PC-3 (cell line): ENCODE measurements around the gene LSM5. TPM values are rescaled to one million over a fixed set of nuclear protein-coding genes. Genes with fewer than 3 reads are reported as not detected.

ENCODE experiments used
- ATAC-seq: fragments of 200-7000 bp; cut with Tn5 transposase; 2 replicates; pipeline ENCODE4 v1.9.1; 2020; ENCODE audit warnings: mild to moderate bottlenecking, moderate library complexity
- Bru-seq: library from RNA; stranded (reverse); fragments of 400-500 nt; gene quantifications from one replicate; lab custom pipeline; 2021; lab: Mats Ljungman, UMichigan
- BruChase-seq, 2 experiments: library from RNA; stranded (reverse); fragments of 400-500 nt; gene quantifications; one replicate each; lab custom pipeline; 2021; lab: Mats Ljungman, UMichigan
- BruUV-seq: library from RNA; stranded (reverse); fragments of 400-500 nt; replicated peaks from 2 replicates; lab custom pipeline; 2021; lab: Mats Ljungman, UMichigan
- CTCF ChIA-PET: fragments of 300-600 bp; sonication (Branson Sonifier 250); formaldehyde crosslinking; loops from one replicate; lab custom pipeline; 2022; ENCODE audit warnings: antibody characterized with exemption; lab: Charles Lee
- POLR2A ChIA-PET: fragments of 300-600 bp; sonication (Branson Sonifier 250); formaldehyde crosslinking; loops from one replicate; lab custom pipeline; 2022; ENCODE audit warnings: antibody characterized with exemption; ENCODE audit not compliant: unreplicated experiment; lab: Charles Lee
- DNase-seq: peaks from one replicate; pipeline ENCODE4 v3.0.0-alpha.2; 2015
- H2AFZ ChIP-seq: fragments of 300-600 bp; sonication (generic); 2 replicates; pipeline ENCODE4 v1.6.0; 2016; ENCODE audit warnings: antibody characterized with exemption, low read length
- H3F3A ChIP-seq: fragments of 300-600 bp; sonication (generic); one replicate; pipeline ENCODE4 v1.6.0; 2017; ENCODE audit warnings: antibody characterized with exemption, low read length, control low read depth, mild to moderate bottlenecking; ENCODE audit not compliant: unreplicated experiment
- H3K27ac ChIP-seq: fragments of 300-600 bp; sonication (generic); 2 replicates; pipeline ENCODE4 v1.5.1; 2016; ENCODE audit warnings: mild to moderate bottlenecking, low read length
- H3K27me3 ChIP-seq: fragments of 300-600 bp; sonication (generic); 2 replicates; pipeline ENCODE4 v1.6.1; 2016; ENCODE audit warnings: low read length, mixed read lengths
- H3K36me3 ChIP-seq: fragments of 300-600 bp; sonication (generic); 2 replicates; pipeline ENCODE4 v1.6.1; 2016; ENCODE audit warnings: low read depth, mixed run types, low read length, mixed read lengths
- H3K4me1 ChIP-seq: fragments of 300-600 bp; sonication (generic); 2 replicates; pipeline ENCODE4 v1.5.1; 2016; ENCODE audit warnings: low read length; ENCODE audit not compliant: insufficient read depth
- H3K4me2 ChIP-seq: fragments of 300-600 bp; sonication (generic); 2 replicates; pipeline ENCODE4 v1.6.0; 2016; ENCODE audit warnings: low read length
- H3K4me3 ChIP-seq: fragments of 300-600 bp; sonication (generic); 2 replicates; pipeline ENCODE4 v1.5.1; 2016; ENCODE audit warnings: mild to moderate bottlenecking, low read length, mixed read lengths
- H3K79me2 ChIP-seq: fragments of 300-600 bp; sonication (generic); 2 replicates; pipeline ENCODE4 v1.6.1; 2017; ENCODE audit warnings: low read length, mixed read lengths
- H3K9ac ChIP-seq: fragments of 300-600 bp; sonication (generic); 2 replicates; pipeline ENCODE4 v1.6.0; 2016; ENCODE audit warnings: mild to moderate bottlenecking, low read length
- H3K9me2 ChIP-seq: fragments of 300-600 bp; sonication (generic); replicated peaks from 2 replicates; pipeline ENCODE4 v1.6.1; 2016; ENCODE audit warnings: mixed run types, low read length, mixed read lengths
- H3K9me3 ChIP-seq: fragments of 300-600 bp; sonication (generic); 2 replicates; pipeline ENCODE4 v1.6.1; 2016; ENCODE audit warnings: low read length, mixed read lengths
- H4K20me1 ChIP-seq: fragments of 300-600 bp; sonication (generic); 2 replicates; pipeline ENCODE4 v1.6.1; 2016; ENCODE audit warnings: low read length, mixed read lengths
- CTCF ChIP-seq: fragments of 300-600 bp; sonication (generic); conservative IDR thresholded peaks from 2 replicates; pipeline ENCODE4 v1.5.1; 2017; ENCODE audit warnings: antibody characterized with exemption, low read depth, mild to moderate bottlenecking, low read length
- EZH2 ChIP-seq: fragments of 300-600 bp; sonication (generic); IDR thresholded peaks from one replicate; pipeline ENCODE4 v1.6.1; 2017; ENCODE audit warnings: antibody characterized with exemption, mild to moderate bottlenecking, low read length; ENCODE audit not compliant: unreplicated experiment
- EZH2phosphoT487 ChIP-seq: fragments of 300-600 bp; sonication (generic); IDR thresholded peaks from 2 replicates; pipeline ENCODE4 v1.6.1; 2018; ENCODE audit warnings: mild to moderate bottlenecking, antibody characterized with exemption, low read length, borderline replicate concordance
- intact Hi-C: fragments of 100-400 bp; cut with micrococcal nuclease; formaldehyde crosslinking; loops from 2 replicates; pipeline ENCODE4 v1.9.0; 2023
- long read RNA-seq: library from polyadenylated mRNA; unstranded; transcript quantifications from one replicate; pipeline ENCODE4 v2.0.0, GENCODE V29; 2021; ENCODE audit not compliant: unreplicated experiment
- total RNA-seq: library from RNA; depleted of rRNA; stranded (reverse); fragments of >200 nt; gene quantifications from 2 replicates; pipeline ENCODE4 v1.2.3, GENCODE V29; 2014; rRNA removed

Gene LSM5
- total RNA-seq = 24.8 and 38.9 TPM in 2 replicates
- percentile 89 among the genes with signal in this experiment for Bru-seq, nascent RNA
- BruChase-seq, experiment 1, labeled RNA remaining after a 6-hour chase = percentile 93 among the genes with signal in this experiment
- BruChase-seq, experiment 2, labeled RNA remaining after a 2-hour chase = percentile 83 among the genes with signal in this experiment
- long read RNA-seq, transcript LSM5-208 (5 exons, 2,258 nt) = major isoform, 35 of 53 reads
- long read RNA-seq, partial matches to known transcripts = 3 of 53 reads
- long read RNA-seq, other reads (novel, unspliced or antisense) = 10 of 53 reads

- BruUV-seq = TSS peak; percentile 78
- CTCF ChIA-PET = no interaction called here
- intact Hi-C loops = loop anchor here (1.0 to 10.0 kb wide), 6 partner anchors 87 to 617 kb away; partner anchors contain the start of gene KBTBD2
Measured at GRCh38 chr7:32490127-32490796, at the start of gene LSM5. LSM5 (minus strand) TSS chr7:32490380; CDS start chr7:32490365, 15 bp downstream.

GRCh38 chr7:32539366-32539765, 49.2 kb upstream of the LSM5 start:
- H3K79me2 ChIP-seq = peaks cover 25% of the 10 kb centered on the region
- CTCF ChIA-PET = no interaction called here
- no peaks in the 10 kb centered on the region for H3K9me3 ChIP-seq
- TF ChIP-seq EZH2phosphoT487 (no peak), CTCF (no peak), EZH2 (no peak)
- no peaks in the 10 kb centered on the region for H3K9me2 ChIP-seq
- DNase-seq (no peak), ATAC-seq (no peak)
- H3K27ac ChIP-seq = no peak overlapping the region
- intact Hi-C loops = no loop called here
- no peak overlapping the region for H3K4me2 ChIP-seq
- peaks cover 12% of the 10 kb centered on the region for H3K4me1 ChIP-seq
- POLR2A ChIA-PET = no interaction called here
- no TSS peak for BruUV-seq
- H3K36me3 ChIP-seq = 0 out of 2 replicates have a peak, but pooled peaks cover 7% of the 10 kb centered on the region
- H3F3A ChIP-seq = no peaks in the 10 kb centered on the region
- H3K9ac ChIP-seq = no peak overlapping the region
- H4K20me1 ChIP-seq = no peaks in the 10 kb centered on the region
- no peak overlapping the region for H2AFZ ChIP-seq
- no peaks in the 10 kb centered on the region for H3K27me3 ChIP-seq
- H3K4me3 ChIP-seq = no peak overlapping the region

More at GRCh38 chr7:32490127-32490796, at the start of gene LSM5:
- peaks cover 14% of the 10 kb centered on the region; the same call in 1 of the 2 replicates for H3K4me1 ChIP-seq
- peak within 1 kb of the TSS; percentile 91 for H3K4me3 ChIP-seq
- peaks cover 12% of the 10 kb centered on the region; the same call in 1 of the 2 replicates for H3K36me3 ChIP-seq
- H3K9ac ChIP-seq = peak within 1 kb of the TSS; percentile 83
- peak within 1 kb of the TSS; percentile 91 for H3K4me2 ChIP-seq
- POLR2A ChIA-PET = no interaction called here
- no peaks in the 10 kb centered on the region for H3K9me2 ChIP-seq
- peak within 1 kb of the TSS; percentile 98 for H2AFZ ChIP-seq
- no peaks in the 10 kb centered on the region for H3F3A ChIP-seq
- H3K9me3 ChIP-seq = no peaks in the 10 kb centered on the region
- peak within 1 kb of the TSS; percentile 70 for H3K27ac ChIP-seq
- DNase-seq (peak; percentile 93), ATAC-seq (peak; percentile 67)
- peaks cover 31% of the 10 kb centered on the region for H3K79me2 ChIP-seq
- TF ChIP-seq EZH2 = no peak
- no peaks in the 10 kb centered on the region for H4K20me1 ChIP-seq
- no peaks in the 10 kb centered on the region for H3K27me3 ChIP-seq

- Histone ChIP-seq H3K9ac (no peak overlapping the region), H3K4me2 (no peak overlapping the region), H3K4me3 (no peak overlapping the region), H3K27ac (no peak overlapping the region), H3K9me2 (no peaks in the 10 kb centered on the region), H4K20me1 (no peaks in the 10 kb centered on the region), H2AFZ (no peak overlapping the region), H3K4me1 (peaks cover 12% of the 10 kb centered on the region), H3K36me3 (no peaks in the 10 kb centered on the region), H3K9me3 (no peaks in the 10 kb centered on the region), H3F3A (no peaks in the 10 kb centered on the region), H3K79me2 (peaks cover 25% of the 10 kb centered on the region), H3K27me3 (no peaks in the 10 kb centered on the region)
- CTCF ChIA-PET = no interaction called here
- no TSS peak for BruUV-seq
- no peak for ATAC-seq
- no peak for DNase-seq
- POLR2A ChIA-PET = no interaction called here
- TF ChIP-seq CTCF (no peak), EZH2 (no peak), EZH2phosphoT487 (no peak)
- intact Hi-C loops = loop anchor here (2.0 kb wide), 1 partner anchor 37 kb away; no protein-coding TSS in a partner anchor
Measured at GRCh38 chr7:32537760-32538159, 47.6 kb upstream of the LSM5 start.
